ENCODE measurements around the gene VPS16. TPM values are rescaled to one million over a fixed set of nuclear protein-coding genes. Genes with fewer than 3 reads are reported as not detected.

The VPS16 gene
- polyA plus RNA-seq, 1 donor (not counting 4 experiments of a cell fraction or from before 2014, with no cell fraction given) = 22.7 TPM

- no peak overlapping the region for H3K4me2 ChIP-seq (ENCODE audit: control insufficient read depth, extremely low read depth, insufficient read depth, low read depth, low read length)
- FAIRE-seq (no peak), DNase-seq (ENCODE audit: low read depth, low spot score) (no peak)
- H3K9me3 ChIP-seq (ENCODE audit: control insufficient read depth, low read depth, low read length) = peaks cover 2% of the 10 kb centered on the region
- H3K9me1 ChIP-seq (ENCODE audit: control insufficient read depth, extremely low read depth, insufficient read depth, low read length) = no peaks in the 10 kb centered on the region
- H3K27ac ChIP-seq (ENCODE audit: control insufficient read depth, insufficient read depth, low read length) = no peak overlapping the region
- dilution Hi-C loops (cut with MboI; ENCODE audit: extremely low pct_ligation_motif_present, low sequenced_read_pairs) = no loop called here
- H3K27me3 ChIP-seq (ENCODE audit: control insufficient read depth, extremely low read depth, insufficient read depth, low read length) = peaks cover 25% of the 10 kb centered on the region
- TF ChIP-seq EZH2 (IDR thresholded peaks at IDR 0.05; ENCODE audit: low read length) (no peak), CTCF (optimal IDR thresholded peaks at IDR 0.05 in 1 of 3, IDR thresholded peaks at IDR 0.05 in 1 of 3, conservative IDR thresholded peaks at IDR 0.05 in 1 of 3; ENCODE audit: extremely low read depth in 1 of 3, insufficient read depth in 2 of 3, low read length in 3 of 3) (no peak)
- no peaks in the 10 kb centered on the region for H3K36me3 ChIP-seq (ENCODE audit: control insufficient read depth in 2 of 2, extremely low read depth in 1 of 2, insufficient read depth in 2 of 2, low read length in 2 of 2)
- H4K20me1 ChIP-seq (ENCODE audit: control insufficient read depth, extremely low read depth, insufficient read depth, low read length) = no peaks in the 10 kb centered on the region
- peaks cover 9% of the 10 kb centered on the region for H3K4me1 ChIP-seq (ENCODE audit: control insufficient read depth, extremely low read depth, insufficient read depth, low read length)
- H3K9ac ChIP-seq (ENCODE audit: control insufficient read depth, extremely low read depth, insufficient read depth, low read length) = no peak overlapping the region
- no peak overlapping the region for H2AFZ ChIP-seq (ENCODE audit: control insufficient read depth, low read length)
- H3K79me2 ChIP-seq (ENCODE audit: control insufficient read depth, insufficient read depth, low read length) = no peaks in the 10 kb centered on the region
- H3K4me3 ChIP-seq (ENCODE audit: control insufficient read depth in 2 of 3, extremely low read depth in 1 of 3, insufficient read depth in 2 of 3, low read depth in 1 of 3, low read length in 3 of 3) = no peak overlapping the region
Observed at GRCh38 chr20:2815242-2815900, 25.2 kb upstream of the VPS16 start.

- no peak within 1 kb of the TSS for H3K4me3 ChIP-seq (ENCODE audit: control insufficient read depth in 2 of 3, extremely low read depth in 1 of 3, insufficient read depth in 2 of 3, low read depth in 1 of 3, low read length in 3 of 3)
- FAIRE-seq (no peak), DNase-seq (ENCODE audit: low read depth, low spot score) (no peak)
Observed at GRCh38 chr20:2816030-2816582, 24.4 kb upstream of the VPS16 start, which contains the start of gene TMEM239. TSS of gene TMEM239 (plus strand) at chr20:2816364. CDS start at chr20:2816555, 191 bp downstream.

More at GRCh38 chr20:2816030-2816582, 24.4 kb upstream of the VPS16 start, which contains the start of gene TMEM239:
- H3K27ac ChIP-seq (ENCODE audit: control insufficient read depth, insufficient read depth, low read length) = no peak within 1 kb of the TSS
- H3K36me3 ChIP-seq (ENCODE audit: control insufficient read depth in 2 of 2, extremely low read depth in 1 of 2, insufficient read depth in 2 of 2, low read length in 2 of 2) = no peaks in the 10 kb centered on the region
- H3K9me1 ChIP-seq (ENCODE audit: control insufficient read depth, extremely low read depth, insufficient read depth, low read length) = no peaks in the 10 kb centered on the region
- H4K20me1 ChIP-seq (ENCODE audit: control insufficient read depth, extremely low read depth, insufficient read depth, low read length) = no peaks in the 10 kb centered on the region
- peaks cover 2% of the 10 kb centered on the region for H3K9me3 ChIP-seq (ENCODE audit: control insufficient read depth, low read depth, low read length)
- dilution Hi-C loops (cut with MboI; ENCODE audit: extremely low pct_ligation_motif_present, low sequenced_read_pairs) = no loop called here
- peaks cover 33% of the 10 kb centered on the region for H3K27me3 ChIP-seq (ENCODE audit: control insufficient read depth, extremely low read depth, insufficient read depth, low read length)
- H3K4me2 ChIP-seq (ENCODE audit: control insufficient read depth, extremely low read depth, insufficient read depth, low read depth, low read length) = no peak within 1 kb of the TSS
- H3K9ac ChIP-seq (ENCODE audit: control insufficient read depth, extremely low read depth, insufficient read depth, low read length) = no peak within 1 kb of the TSS
- peaks cover 9% of the 10 kb centered on the region for H3K4me1 ChIP-seq (ENCODE audit: control insufficient read depth, extremely low read depth, insufficient read depth, low read length)
- H3K79me2 ChIP-seq (ENCODE audit: control insufficient read depth, insufficient read depth, low read length) = no peaks in the 10 kb centered on the region
- TF ChIP-seq EZH2 (IDR thresholded peaks at IDR 0.05; ENCODE audit: low read length) = no peak
- no peak for TF ChIP-seq CTCF (optimal IDR thresholded peaks at IDR 0.05 in 1 of 3, IDR thresholded peaks at IDR 0.05 in 1 of 3, conservative IDR thresholded peaks at IDR 0.05 in 1 of 3; ENCODE audit: extremely low read depth in 1 of 3, insufficient read depth in 2 of 3, low read length in 3 of 3)
- no peak within 1 kb of the TSS for H2AFZ ChIP-seq (ENCODE audit: control insufficient read depth, low read length)

Measured in keratinocyte (primary cell).